HUES6 (cell line): ENCODE results near the gene FRMPD2.
"Not testable (repeated sequence)": the region's sequence is repeated elsewhere in the genome, so short reads cannot be mapped to it uniquely, and the experiment has no call there.

Experiments used
- H3K27ac ChIP-seq: 2 replicates; pipeline ENCODE4 v1.7.0; 2013; ENCODE audit warnings: low read depth, mild to moderate bottlenecking, low read length, inconsistent platforms
- H3K27me3 ChIP-seq: 2 replicates; pipeline ENCODE4 v1.6.1; 2013; ENCODE audit warnings: low read length; ENCODE audit not compliant: control insufficient read depth, insufficient read depth
- H3K36me3 ChIP-seq: 2 replicates; pipeline ENCODE4 v1.6.1; 2013; ENCODE audit warnings: low read length; ENCODE audit not compliant: control insufficient read depth, insufficient read depth
- H3K4me1 ChIP-seq: 2 replicates; pipeline ENCODE4 v1.6.1; 2013; ENCODE audit warnings: low read length; ENCODE audit not compliant: control insufficient read depth, insufficient read depth
- H3K4me3 ChIP-seq: 2 replicates; pipeline ENCODE4 v1.5.1; 2013; ENCODE audit warnings: low read depth, low read length
- H3K9ac ChIP-seq: one replicate; pipeline ENCODE4 v1.6.1; 2013; ENCODE audit warnings: mild to moderate bottlenecking, low read length
- H3K9me3 ChIP-seq: 2 replicates; pipeline ENCODE4 v1.6.1; 2013; ENCODE audit warnings: low read depth, low read length; ENCODE audit not compliant: control insufficient read depth, insufficient read depth

FRMPD2 gene

GRCh38 chr10:48251152-48251524 lies 23.4 kb downstream of the FRMPD2 start:
- no peak overlapping the region for H3K4me3 ChIP-seq
- no peak overlapping the region for H3K9ac ChIP-seq
- H3K27me3 ChIP-seq, result no peaks in the 10 kb centered on the region
- H3K9me3 ChIP-seq, result no peaks in the 10 kb centered on the region
- H3K27ac ChIP-seq, result no peak overlapping the region
- H3K36me3 ChIP-seq, result no peaks in the 10 kb centered on the region
- H3K4me1 ChIP-seq, result peaks cover 16% of the 10 kb centered on the region

- H3K4me1 ChIP-seq, result peaks cover 16% of the 10 kb centered on the region
- no peaks in the 10 kb centered on the region for H3K36me3 ChIP-seq
- H3K9me3 ChIP-seq, result no peaks in the 10 kb centered on the region
- no peak overlapping the region for H3K9ac ChIP-seq
- no peaks in the 10 kb centered on the region for H3K27me3 ChIP-seq
- H3K27ac ChIP-seq, result no peak overlapping the region
- H3K4me3 ChIP-seq, result no peak overlapping the region
Measured at GRCh38 chr10:48249763-48250351, 24.6 kb downstream of the FRMPD2 start.

GRCh38 chr10:48249004-48249762 lies 25.3 kb downstream of the FRMPD2 start:
- H3K9ac ChIP-seq, result no peak overlapping the region
- H3K4me1 ChIP-seq, result peaks cover 16% of the 10 kb centered on the region
- H3K4me3 ChIP-seq, result no peak overlapping the region
- H3K9me3 ChIP-seq, result no peaks in the 10 kb centered on the region
- H3K36me3 ChIP-seq, result no peaks in the 10 kb centered on the region
- no peak overlapping the region for H3K27ac ChIP-seq
- H3K27me3 ChIP-seq, result no peaks in the 10 kb centered on the region

GRCh38 chr10:48248462-48248861 lies 26.0 kb downstream of the FRMPD2 start:
- no peak overlapping the region for H3K9ac ChIP-seq
- H3K27me3 ChIP-seq, result no peaks in the 10 kb centered on the region
- H3K27ac ChIP-seq, result no peak overlapping the region
- no peaks in the 10 kb centered on the region for H3K36me3 ChIP-seq
- H3K4me1 ChIP-seq, result peaks cover 20% of the 10 kb centered on the region
- H3K9me3 ChIP-seq, result no peaks in the 10 kb centered on the region
- H3K4me3 ChIP-seq, result no peak overlapping the region

GRCh38 chr10:48247680-48248079 lies 26.8 kb downstream of the FRMPD2 start:
- H3K9me3 ChIP-seq, result no peaks in the 10 kb centered on the region
- H3K4me3 ChIP-seq, result no peak overlapping the region
- H3K9ac ChIP-seq, result no peak overlapping the region
- no peaks in the 10 kb centered on the region for H3K36me3 ChIP-seq
- no peak overlapping the region for H3K27ac ChIP-seq
- H3K4me1 ChIP-seq, result peaks cover 22% of the 10 kb centered on the region
- no peaks in the 10 kb centered on the region for H3K27me3 ChIP-seq

GRCh38 chr10:48246501-48246900 lies 28.0 kb downstream of the FRMPD2 start:
- no peaks in the 10 kb centered on the region for H3K27me3 ChIP-seq
- no peaks in the 10 kb centered on the region for H3K36me3 ChIP-seq
- H3K9ac ChIP-seq, result no peak overlapping the region
- H3K27ac ChIP-seq, result no peak overlapping the region
- H3K9me3 ChIP-seq, result no peaks in the 10 kb centered on the region
- no peak overlapping the region for H3K4me3 ChIP-seq
- peaks cover 10% of the 10 kb centered on the region for H3K4me1 ChIP-seq

- Histone ChIP-seq H3K4me1 (peaks cover 5% of the 10 kb centered on the region), H3K27me3 (no peaks in the 10 kb centered on the region), H3K27ac (no peak overlapping the region), H3K9me3 (no peaks in the 10 kb centered on the region), H3K9ac (no peak overlapping the region), H3K4me3 (no peak overlapping the region), H3K36me3 (no peaks in the 10 kb centered on the region)
Measured at GRCh38 chr10:48245977-48246376, 28.5 kb downstream of the FRMPD2 start.

GRCh38 chr10:48243921-48244320 lies 30.6 kb downstream of the FRMPD2 start:
- H3K27me3 ChIP-seq, H3K27ac ChIP-seq, H3K9ac ChIP-seq, H3K4me1 ChIP-seq, H3K36me3 ChIP-seq, H3K9me3 ChIP-seq, H3K4me3 ChIP-seq: not testable (repeated sequence)

GRCh38 chr10:48243487-48243886 lies 31.0 kb downstream of the FRMPD2 start:
- Histone ChIP-seq H3K4me3 (no peak overlapping the region), H3K9me3 (no peaks in the 10 kb centered on the region), H3K27ac (no peak overlapping the region), H3K4me1 (peaks cover 5% of the 10 kb centered on the region), H3K9ac (no peak overlapping the region), H3K36me3 (no peaks in the 10 kb centered on the region), H3K27me3 (no peaks in the 10 kb centered on the region)

- H3K9ac ChIP-seq, result no peak overlapping the region
Measured at GRCh38 chr10:48242171-48242904, 32.2 kb downstream of the FRMPD2 start.

GRCh38 chr10:48241332-48241731 lies 33.2 kb downstream of the FRMPD2 start:
- Histone ChIP-seq H3K4me1 (peaks cover 6% of the 10 kb centered on the region), H3K27me3 (no peaks in the 10 kb centered on the region)

More at GRCh38 chr10:48242171-48242904, 32.2 kb downstream of the FRMPD2 start:
- Histone ChIP-seq H3K36me3 (no peaks in the 10 kb centered on the region), H3K27me3 (no peaks in the 10 kb centered on the region), H3K9me3 (no peaks in the 10 kb centered on the region), H3K4me1 (peaks cover 5% of the 10 kb centered on the region), H3K4me3 (no peak overlapping the region), H3K27ac (no peak overlapping the region)

More at GRCh38 chr10:48241332-48241731, 33.2 kb downstream of the FRMPD2 start:
- Histone ChIP-seq H3K9me3 (no peaks in the 10 kb centered on the region), H3K4me3 (no peak overlapping the region), H3K9ac (no peak overlapping the region), H3K27ac (no peak overlapping the region), H3K36me3 (no peaks in the 10 kb centered on the region)
